K562 (cell line): ENCODE results near the gene PRKCSH. TPM values are rescaled to one million over a fixed set of nuclear protein-coding genes. Genes with fewer than 3 reads are reported as not detected.

Source experiments
- CHD4 ChIP-seq: fragments of 200-600 bp; sonication (generic); IDR thresholded peaks from 3 replicates; pipeline ENCODE4 v1.6.1; 2012; ENCODE audit warnings: low read depth, mild to moderate bottlenecking, mixed read lengths, low read length, inconsistent platforms; ENCODE audit not compliant: insufficient read depth, insufficient replicate concordance, poor library complexity, severe bottlenecking
- EHMT2 ChIP-seq: fragments of 450-650 bp; IDR thresholded peaks from 2 replicates; pipeline ENCODE4 v1.6.1; 2018; ENCODE audit warnings: antibody characterized with exemption
- FIP1L1 ChIP-seq: fragments of 200-400 bp; formaldehyde crosslinking; IDR thresholded peaks from 2 replicates; pipeline ENCODE4 v1.6.1; 2018; ENCODE audit warnings: mild to moderate bottlenecking, low read depth, low read length; ENCODE audit not compliant: poor library complexity, severe bottlenecking
- GTF2F1 ChIP-seq: IDR thresholded peaks from 2 replicates; pipeline ENCODE4 v1.6.1; 2011; ENCODE audit warnings: low read depth, low read length, improper control_type of control experiment
- HMGN3 ChIP-seq: IDR thresholded peaks from 2 replicates; pipeline ENCODE4 v1.6.1; 2011; ENCODE audit warnings: borderline replicate concordance, low read depth, mild to moderate bottlenecking, mixed read lengths, low read length; ENCODE audit not compliant: insufficient read length; ENCODE audit errors: extremely low read depth
- MNT ChIP-seq, 2 experiments: fragments of 450-650 bp; conservative IDR thresholded peaks; 2 replicates each; pipeline ENCODE4 v1.6.1; 2017; ENCODE audit warnings: mild to moderate bottlenecking in 2 of 2, moderate library complexity in 2 of 2
- MTA3 ChIP-seq: fragments of 450-650 bp; formaldehyde crosslinking; IDR thresholded peaks from 2 replicates; pipeline ENCODE4 v1.6.1; 2017; ENCODE audit warnings: mild to moderate bottlenecking, borderline replicate concordance
- MTF1 ChIP-seq: fragments of 250-450 bp; sonication (Bioruptor Pico); IDR thresholded peaks from 2 replicates; pipeline ENCODE4 v1.9.0; 2021; ENCODE audit warnings: moderate library complexity, mild to moderate bottlenecking, inconsistent platforms, borderline replicate concordance
- RFX7 ChIP-seq: fragments of 250-450 bp; sonication (Bioruptor Pico); IDR thresholded peaks from 2 replicates; pipeline ENCODE4 v1.5.1; 2021; ENCODE audit warnings: mild to moderate bottlenecking
- SRSF9 ChIP-seq: fragments of 200-400 bp; formaldehyde crosslinking; IDR thresholded peaks from 2 replicates; pipeline ENCODE4 v1.6.1; 2017; ENCODE audit warnings: low read depth, low read length, borderline replicate concordance
- ZBTB11 ChIP-seq, 3 experiments: fragments of 200-800 bp in 1 of 3; fragments of 250-450 bp in 1 of 3; fragments of 450-650 bp in 1 of 3; sonication (Bioruptor Pico) in 1 of 3; sonication (Bioruptor generic) in 1 of 3; formaldehyde crosslinking in 1 of 3; IDR thresholded peaks; 2 replicates each; pipeline versions ENCODE4 v1.6.1 to v1.8.0; 2016 to 2022; ENCODE audit warnings: mild to moderate bottlenecking in 2 of 3, missing genetic modification characterization in 2 of 3, missing compliant biosample characterization in 1 of 3, moderate library complexity in 1 of 3
- ZNF133 ChIP-seq: fragments of 250-450 bp; sonication (Bioruptor Pico); IDR thresholded peaks from 2 replicates; pipeline ENCODE4 v1.4.0; 2020; ENCODE audit warnings: mild to moderate bottlenecking
- ZNF165 ChIP-seq: fragments of 250-450 bp; sonication (Bioruptor Pico); IDR thresholded peaks from 2 replicates; pipeline ENCODE4 v1.4.0; 2020; ENCODE audit warnings: borderline replicate concordance
- polyA plus RNA-seq, 8 experiments: library from polyadenylated mRNA; depleted of rRNA in 4 of 8; stranded (reverse) in 5 of 8; unstranded in 3 of 8; fragments of >200 nt; fragmentation: Nextera tagmentation in 2 of 8; fragmentation: Illumina TruSeq in 1 of 8; extraction: Ambion mirVana in 2 of 8; extraction: Trizol in 1 of 8; gene quantifications; 2 replicates each; pipeline versions ENCODE4 v1.2.1 to v1.2.3, GENCODE V29; 2011 to 2014; ENCODE audit warnings: inconsistent platforms in 1 of 8, missing spikeins in 1 of 8
- total RNA-seq, 7 experiments: library from RNA; depleted of rRNA in 6 of 7; stranded (reverse); fragments of >200 nt in 6 of 7; fragmentation: Illumina TruSeq in 2 of 7; extraction: Trizol in 2 of 7; gene quantifications; 2 replicates each; pipeline versions ENCODE4 v1.2.1 to v1.2.3, GENCODE V29; 2011 to 2021; ENCODE audit warnings: low replicate concordance in 1 of 7
- TF ChIP-seq, protein P1 (sequence below): fragments of 150-350 bp; IDR thresholded peaks from 2 replicates; pipeline ENCODE4 v1.6.1; 2014; ENCODE audit warnings: low read depth, mild to moderate bottlenecking, low read length, borderline replicate concordance
- TF ChIP-seq, protein P2 (sequence below), 2 experiments: fragments of 450-650 bp in 1 of 2; sonication (generic) in 1 of 2; formaldehyde crosslinking in 1 of 2; IDR thresholded peaks in 1 of 2; conservative IDR thresholded peaks in 1 of 2; 2 replicates each; pipeline versions ENCODE4 v1.6.1 to v1.8.1; 2016 to 2023; ENCODE audit warnings: mild to moderate bottlenecking in 2 of 2, moderate library complexity in 2 of 2, inconsistent platforms in 1 of 2, missing genetic modification reagents in 1 of 2

Gene PRKCSH
- total and polyA plus RNA-seq, 9 of the 15 experiments (the other 6 are each of a cell fraction or from before 2014, with no cell fraction given) = 2.3 to 297 (median 48.1) TPM

DNA sequence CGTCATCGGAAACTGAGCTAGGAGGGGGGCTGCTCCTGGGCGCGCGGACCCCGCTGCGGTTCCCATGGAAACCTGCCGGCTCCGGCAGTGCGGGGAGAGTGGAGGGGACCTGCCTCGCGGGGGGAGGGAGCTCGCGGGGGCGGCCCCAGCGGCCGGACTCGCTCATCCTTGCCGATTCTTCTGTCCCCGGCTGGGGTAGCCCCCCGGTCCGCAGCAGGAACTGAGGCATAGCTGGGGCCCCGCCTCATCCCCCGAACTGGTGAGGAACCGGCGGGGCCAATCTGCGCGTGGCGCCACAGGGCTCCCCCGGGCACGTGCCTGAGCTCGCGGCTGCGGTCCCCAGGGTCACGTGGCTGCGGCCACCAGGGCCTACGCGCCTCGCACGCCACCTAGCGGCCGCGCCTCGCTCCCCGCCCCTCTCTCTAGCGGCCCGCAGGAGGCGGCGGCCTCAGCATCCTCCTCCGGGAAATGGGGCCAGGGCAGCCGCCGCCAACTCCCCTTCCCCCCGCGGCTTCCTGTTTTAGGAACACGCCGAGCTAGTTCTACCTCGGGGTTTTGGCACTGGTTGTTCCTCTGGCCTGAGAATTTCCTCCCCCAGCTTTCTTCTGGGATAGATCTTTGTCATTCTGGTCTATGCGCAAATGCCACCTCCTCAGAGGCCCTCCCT, 47.1 kb downstream of the PRKCSH start (continued):
- TF ChIP-seq, protein P1, sequence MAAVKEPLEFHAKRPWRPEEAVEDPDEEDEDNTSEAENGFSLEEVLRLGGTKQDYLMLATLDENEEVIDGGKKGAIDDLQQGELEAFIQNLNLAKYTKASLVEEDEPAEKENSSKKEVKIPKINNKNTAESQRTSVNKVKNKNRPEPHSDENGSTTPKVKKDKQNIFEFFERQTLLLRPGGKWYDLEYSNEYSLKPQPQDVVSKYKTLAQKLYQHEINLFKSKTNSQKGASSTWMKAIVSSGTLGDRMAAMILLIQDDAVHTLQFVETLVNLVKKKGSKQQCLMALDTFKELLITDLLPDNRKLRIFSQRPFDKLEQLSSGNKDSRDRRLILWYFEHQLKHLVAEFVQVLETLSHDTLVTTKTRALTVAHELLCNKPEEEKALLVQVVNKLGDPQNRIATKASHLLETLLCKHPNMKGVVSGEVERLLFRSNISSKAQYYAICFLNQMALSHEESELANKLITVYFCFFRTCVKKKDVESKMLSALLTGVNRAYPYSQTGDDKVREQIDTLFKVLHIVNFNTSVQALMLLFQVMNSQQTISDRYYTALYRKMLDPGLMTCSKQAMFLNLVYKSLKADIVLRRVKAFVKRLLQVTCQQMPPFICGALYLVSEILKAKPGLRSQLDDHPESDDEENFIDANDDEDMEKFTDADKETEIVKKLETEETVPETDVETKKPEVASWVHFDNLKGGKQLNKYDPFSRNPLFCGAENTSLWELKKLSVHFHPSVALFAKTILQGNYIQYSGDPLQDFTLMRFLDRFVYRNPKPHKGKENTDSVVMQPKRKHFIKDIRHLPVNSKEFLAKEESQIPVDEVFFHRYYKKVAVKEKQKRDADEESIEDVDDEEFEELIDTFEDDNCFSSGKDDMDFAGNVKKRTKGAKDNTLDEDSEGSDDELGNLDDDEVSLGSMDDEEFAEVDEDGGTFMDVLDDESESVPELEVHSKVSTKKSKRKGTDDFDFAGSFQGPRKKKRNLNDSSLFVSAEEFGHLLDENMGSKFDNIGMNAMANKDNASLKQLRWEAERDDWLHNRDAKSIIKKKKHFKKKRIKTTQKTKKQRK = no peak
- TF ChIP-seq GTF2F1 (0 out of 2 replicates have a peak, but pooled peaks have one; percentile 52), MTA3 (peak; percentile 90; the same call in 1 of the 2 replicates), FIP1L1 (peak; percentile 96), HMGN3 (peak; percentile 82), CHD4 (peak; percentile 28), MNT (conservative IDR thresholded peaks at IDR 0.05) (peak; percentile 98 to 99), ZNF133 (no peak), RFX7 (no peak), EHMT2 (peak; percentile 31; the same call in 1 of the 2 replicates), ZBTB11 (CRISPR knock-in tag; IDR thresholded peaks at IDR 0.05) (no peak), ZNF165 (no peak), MTF1 (CRISPR knock-in tag) (no peak), SRSF9 (no peak)
- TF ChIP-seq, protein P2, sequence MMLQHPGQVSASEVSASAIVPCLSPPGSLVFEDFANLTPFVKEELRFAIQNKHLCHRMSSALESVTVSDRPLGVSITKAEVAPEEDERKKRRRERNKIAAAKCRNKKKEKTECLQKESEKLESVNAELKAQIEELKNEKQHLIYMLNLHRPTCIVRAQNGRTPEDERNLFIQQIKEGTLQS (IDR thresholded peaks at IDR 0.05) = no peak
- TF ChIP-seq, protein P2 (CRISPR knock-in tag; conservative IDR thresholded peaks at IDR 0.05) = no peak
